HAP-1 (cell line): ENCODE results near the gene CIB4.
"Not testable (repeated sequence)": the region's sequence is repeated elsewhere in the genome, so short reads cannot be mapped to it uniquely, and the experiment has no call there.

ENCODE experiments used
- DNase-seq, 2 experiments: peaks; one replicate each; pipeline ENCODE4 v3.0.0-alpha.2; 2016 to 2020; ENCODE audit warnings: low spot score in 2 of 2
- H3K27me3 ChIP-seq: fragments of 250-450 bp; sonication (Bioruptor Pico); 2 replicates; pipeline ENCODE4 v1.5.1; 2020; ENCODE audit warnings: low read depth, mild to moderate bottlenecking, moderate library complexity
- H3K36me3 ChIP-seq: fragments of 250-450 bp; sonication (Bioruptor Pico); replicated peaks from 2 replicates; pipeline ENCODE4 v1.5.1; 2020; ENCODE audit warnings: mild to moderate bottlenecking
- H3K4me1 ChIP-seq: fragments of 250-450 bp; sonication (Bioruptor Pico); 2 replicates; pipeline ENCODE4 v1.5.1; 2020; ENCODE audit warnings: mild to moderate bottlenecking
- H3K4me3 ChIP-seq: fragments of 250-450 bp; sonication (Bioruptor Pico); 2 replicates; pipeline ENCODE4 v1.5.1; 2020; ENCODE audit warnings: mild to moderate bottlenecking, moderate library complexity
- H3K9me3 ChIP-seq: fragments of 250-450 bp; sonication (Bioruptor Pico); 2 replicates; pipeline ENCODE4 v1.5.1; 2020; ENCODE audit warnings: mild to moderate bottlenecking, moderate library complexity
- in situ Hi-C: fragments of 300-500 bp; cut with MboI; formaldehyde crosslinking; loops from 3 replicates; pipeline ENCODE4 v1.14.3; 2020; ENCODE audit warnings: low sequenced_read_pairs, inconsistent platforms, mixed read lengths

CIB4 gene

DNA sequence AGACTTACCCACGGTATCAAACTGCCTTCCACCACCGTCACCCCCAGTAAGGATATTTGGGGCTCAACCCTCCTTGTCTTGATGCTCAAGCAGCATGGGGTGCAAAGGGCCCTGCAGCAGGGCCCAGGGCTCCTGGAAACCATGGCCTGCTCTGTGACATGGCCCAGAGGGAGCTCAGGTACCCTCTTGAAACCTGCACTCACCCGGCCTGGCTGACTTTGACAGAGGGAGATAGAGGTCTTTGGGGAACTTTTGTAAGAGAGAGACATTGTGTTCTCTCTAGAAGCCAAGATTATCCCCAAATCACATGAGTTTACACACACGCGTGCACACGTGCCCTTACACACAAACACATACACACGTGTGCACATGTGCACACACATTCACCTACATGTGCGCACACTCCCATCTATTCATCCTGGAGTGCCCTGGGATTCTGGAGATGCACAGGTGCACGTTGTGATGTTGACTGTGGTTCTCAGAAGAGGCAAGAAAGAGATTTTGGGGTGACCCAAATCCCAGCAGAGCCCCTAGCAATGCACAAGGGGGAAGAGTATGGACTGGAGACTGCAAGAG, 31.7 kb upstream of the CIB4 start:
- H3K4me3 ChIP-seq: no peak overlapping the region
- H3K4me1 ChIP-seq: no peaks in the 10 kb centered on the region
- H3K27me3 ChIP-seq: peaks cover 24% of the 10 kb centered on the region
- in situ Hi-C loops: no loop called here
- no peaks in the 10 kb centered on the region for H3K36me3 ChIP-seq
- 0 out of 2 replicates have a peak, but pooled peaks cover 3% of the 10 kb centered on the region for H3K9me3 ChIP-seq
- DNase-seq: no peak

GRCh38 chr2:26672112-26672817, 31.1 kb upstream of the CIB4 start:
- in situ Hi-C loops: no loop called here
- Histone ChIP-seq H3K9me3 (no peaks in the 10 kb centered on the region), H3K27me3 (peaks cover 21% of the 10 kb centered on the region), H3K36me3 (no peaks in the 10 kb centered on the region), H3K4me3 (no peak overlapping the region), H3K4me1 (no peaks in the 10 kb centered on the region)
- no peak for DNase-seq

DNA sequence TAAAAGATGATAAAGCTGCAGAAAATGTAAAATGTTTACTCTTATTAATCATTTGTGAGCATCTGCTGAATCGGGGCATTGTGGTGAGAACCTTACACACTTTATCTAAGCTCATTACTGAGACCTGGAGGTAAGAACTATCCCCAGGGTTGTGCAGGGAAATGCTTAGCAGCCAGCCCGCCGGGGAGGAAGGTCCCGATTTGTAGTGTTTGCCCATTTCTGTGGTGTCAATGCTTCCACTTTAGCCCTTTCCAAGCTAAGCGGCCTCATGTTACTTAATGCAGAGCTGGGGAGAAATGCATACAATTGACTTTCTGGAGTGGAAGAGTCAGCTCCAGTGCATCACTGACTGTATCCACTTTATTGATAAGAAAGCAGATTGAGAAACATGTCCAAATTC, 30.5 kb upstream of the CIB4 start:
- Histone ChIP-seq H3K36me3 (no peaks in the 10 kb centered on the region), H3K4me1 (no peaks in the 10 kb centered on the region), H3K27me3 (peaks cover 21% of the 10 kb centered on the region), H3K9me3 (no peaks in the 10 kb centered on the region), H3K4me3 (no peak overlapping the region)
- in situ Hi-C loops: no loop called here
- no peak for DNase-seq

- no peaks in the 10 kb centered on the region for H3K36me3 ChIP-seq
- DNase-seq: no peak
- H3K4me3 ChIP-seq: no peak overlapping the region
- in situ Hi-C loops: no loop called here
- H3K4me1 ChIP-seq: no peaks in the 10 kb centered on the region
- no peaks in the 10 kb centered on the region for H3K9me3 ChIP-seq
- H3K27me3 ChIP-seq: peaks cover 21% of the 10 kb centered on the region
These were observed 29.8 kb upstream of the CIB4 start for GRCh38 chr2:26670931-26671460.

DNA sequence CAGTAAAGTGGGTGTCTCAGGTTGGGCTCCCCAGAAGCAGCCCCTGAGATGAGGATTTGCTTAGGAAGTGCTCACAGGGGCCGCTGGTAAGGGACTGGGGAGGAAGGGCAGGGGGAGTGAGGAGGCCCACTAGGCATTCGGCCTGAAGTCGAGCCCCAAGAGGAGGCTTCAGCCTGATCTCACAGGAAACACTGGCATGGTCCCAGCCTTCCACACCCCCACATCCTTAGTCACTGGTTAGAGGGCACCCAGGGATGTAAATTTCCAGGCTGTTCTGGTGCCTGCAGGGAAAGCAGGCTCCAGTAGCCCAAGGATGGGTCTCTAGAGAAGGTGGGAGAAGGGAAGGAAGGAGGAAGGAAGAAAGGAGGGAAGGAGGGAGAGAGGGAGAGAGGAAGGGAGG, 29.0 kb upstream of the CIB4 start:
- H3K4me3 ChIP-seq: no peak overlapping the region
- in situ Hi-C loops: no loop called here
- no peak for DNase-seq
- no peaks in the 10 kb centered on the region for H3K36me3 ChIP-seq
- no peaks in the 10 kb centered on the region for H3K4me1 ChIP-seq
- peaks cover 21% of the 10 kb centered on the region for H3K27me3 ChIP-seq
- no peaks in the 10 kb centered on the region for H3K9me3 ChIP-seq

DNA sequence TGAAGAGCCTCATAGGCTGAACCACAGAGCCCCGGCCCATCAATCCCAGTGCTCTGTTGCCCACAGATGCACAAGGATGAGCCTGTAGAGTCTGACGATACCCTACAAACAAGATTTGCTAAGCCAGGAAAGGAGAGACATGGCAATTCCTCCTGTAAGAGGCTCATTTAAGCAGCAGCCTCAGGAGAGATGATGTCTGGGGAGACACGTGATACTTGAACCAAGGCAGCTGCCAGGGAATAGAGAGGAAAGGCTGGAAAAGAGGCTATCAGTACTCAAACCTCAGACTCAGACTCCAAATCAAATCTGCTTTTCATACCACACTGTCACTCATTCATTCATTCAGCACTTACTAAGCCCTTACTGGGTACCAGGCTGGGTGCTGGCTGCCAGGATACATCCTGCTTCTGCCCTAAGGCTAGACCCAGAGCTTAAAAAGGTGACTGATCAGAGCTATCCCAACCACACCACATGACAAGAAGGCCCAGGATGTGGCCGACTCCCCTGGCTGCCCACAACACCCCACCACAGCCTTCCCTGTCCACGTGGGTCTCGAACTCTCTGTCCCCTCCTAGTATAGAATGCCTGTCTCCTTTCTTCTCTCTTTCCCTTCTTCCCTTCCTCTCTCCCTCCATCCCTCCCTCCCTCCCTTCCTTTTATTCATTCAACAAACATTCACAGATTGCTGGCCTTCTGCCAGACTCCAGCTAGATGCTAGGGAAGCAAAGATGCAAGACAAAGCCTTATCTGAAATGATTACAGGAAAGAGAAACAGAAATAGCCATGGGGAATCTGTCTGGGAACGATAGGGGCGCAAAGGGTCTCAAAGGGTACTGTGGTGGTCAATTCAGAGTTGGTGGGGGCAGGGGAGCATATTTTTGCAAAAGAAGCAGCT, 27.9 kb upstream of the CIB4 start:
- in situ Hi-C loops: no loop called here
- Histone ChIP-seq H3K27me3 (peaks cover 23% of the 10 kb centered on the region), H3K9me3 (no peaks in the 10 kb centered on the region), H3K4me1 (no peaks in the 10 kb centered on the region), H3K4me3 (no peak overlapping the region), H3K36me3 (no peaks in the 10 kb centered on the region)
- DNase-seq: no peak

- Histone ChIP-seq H3K9me3 (no peaks in the 10 kb centered on the region), H3K4me1 (no peaks in the 10 kb centered on the region), H3K27me3 (peaks cover 23% of the 10 kb centered on the region), H3K36me3 (no peaks in the 10 kb centered on the region), H3K4me3 (no peak overlapping the region)
- no peak for DNase-seq
- in situ Hi-C loops: no loop called here
These were observed 26.9 kb upstream of the CIB4 start for GRCh38 chr2:26668041-26668440.

DNA sequence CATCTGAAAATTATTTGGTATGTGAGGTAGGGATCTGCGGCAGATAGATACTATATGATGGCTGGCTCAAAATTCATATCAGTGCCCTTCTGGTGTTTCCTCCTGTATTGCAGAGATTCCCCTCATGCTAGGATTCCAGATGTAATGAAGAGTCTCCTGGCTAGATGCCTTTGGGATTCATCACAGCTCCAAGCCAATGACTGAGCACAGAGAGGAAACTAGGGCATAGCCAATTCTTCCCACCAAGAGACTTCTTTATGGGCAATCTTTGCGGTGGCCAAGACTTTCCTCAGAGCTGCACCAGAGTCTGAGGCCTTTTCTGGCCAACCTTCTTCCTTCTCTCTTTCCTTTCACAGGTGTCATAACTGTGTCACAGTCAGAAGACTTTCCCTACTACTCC, 25.5 kb upstream of the CIB4 start:
- Histone ChIP-seq H3K4me3 (no peak overlapping the region), H3K27me3 (peaks cover 14% of the 10 kb centered on the region), H3K4me1 (no peaks in the 10 kb centered on the region), H3K36me3 (no peaks in the 10 kb centered on the region), H3K9me3 (no peaks in the 10 kb centered on the region)
- DNase-seq: no peak
- in situ Hi-C loops: no loop called here

- H3K9me3 ChIP-seq, in situ Hi-C loops, H3K27me3 ChIP-seq, H3K4me3 ChIP-seq, H3K4me1 ChIP-seq, DNase-seq, H3K36me3 ChIP-seq: not testable (repeated sequence)
These were observed 24.1 kb upstream of the CIB4 start for GRCh38 chr2:26665296-26665695.

DNA sequence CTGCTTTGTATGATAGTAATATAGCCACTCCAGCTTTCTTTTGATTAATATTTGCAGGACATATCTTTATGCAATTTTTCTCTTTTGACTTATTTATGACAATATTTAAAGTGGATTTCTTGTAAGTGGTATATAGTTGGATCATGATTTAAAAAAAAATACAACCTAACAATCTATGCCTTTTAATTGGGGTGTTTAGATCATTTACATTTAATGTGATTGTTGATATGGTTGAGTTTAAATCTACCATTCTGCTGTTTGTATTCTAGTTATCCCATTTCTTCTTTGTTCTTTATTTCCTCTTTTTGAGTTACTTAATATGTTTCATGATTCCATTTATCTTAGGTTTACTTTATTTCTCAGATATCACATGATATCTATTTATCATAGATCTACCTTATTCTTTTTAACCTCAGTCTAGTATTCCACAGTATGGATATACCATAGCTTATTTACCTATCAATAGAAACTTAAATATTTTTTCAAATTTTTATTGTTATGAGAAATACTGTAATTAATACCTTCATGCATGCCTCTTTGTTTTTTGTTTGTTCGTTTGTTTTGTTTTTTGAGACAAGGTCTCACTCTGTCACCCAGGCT, 19.3 kb upstream of the CIB4 start:
- Histone ChIP-seq H3K4me3 (no peak overlapping the region), H3K36me3 (no peaks in the 10 kb centered on the region), H3K9me3 (no peaks in the 10 kb centered on the region), H3K27me3 (peaks cover 2% of the 10 kb centered on the region; the same call in 1 of the 2 replicates), H3K4me1 (no peaks in the 10 kb centered on the region)
- in situ Hi-C loops: no loop called here
- no peak for DNase-seq

- peaks cover 2% of the 10 kb centered on the region; the same call in 1 of the 2 replicates for H3K27me3 ChIP-seq
- H3K9me3 ChIP-seq: no peaks in the 10 kb centered on the region
- no peaks in the 10 kb centered on the region for H3K4me1 ChIP-seq
- in situ Hi-C loops: no loop called here
- no peak for DNase-seq
- no peaks in the 10 kb centered on the region for H3K36me3 ChIP-seq
- H3K4me3 ChIP-seq: no peak overlapping the region
These were observed 17.7 kb upstream of the CIB4 start for GRCh38 chr2:26658691-26659346.

DNA sequence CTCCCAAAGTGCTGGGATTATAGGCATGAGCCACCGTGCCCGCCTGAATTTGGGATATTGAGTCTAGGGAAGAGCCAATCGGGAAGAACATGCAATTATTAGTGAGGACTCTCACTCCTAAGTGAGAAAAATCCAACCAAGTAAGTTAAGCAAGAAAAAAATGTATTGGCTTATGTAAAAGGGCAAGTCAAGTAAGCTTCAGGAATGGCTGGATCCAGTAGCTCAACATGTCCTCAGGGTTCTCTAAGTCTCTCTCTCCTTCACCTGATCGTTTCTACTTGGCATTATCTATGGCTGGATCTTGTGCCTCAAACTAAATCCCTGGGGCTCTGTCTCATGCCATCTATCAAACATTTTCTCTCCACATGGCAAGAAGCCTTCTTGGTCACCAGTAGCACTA, 16.1 kb upstream of the CIB4 start:
- H3K36me3 ChIP-seq: no peaks in the 10 kb centered on the region
- no peak for DNase-seq
- H3K4me1 ChIP-seq: no peaks in the 10 kb centered on the region
- H3K4me3 ChIP-seq: no peak overlapping the region
- in situ Hi-C loops: no loop called here
- peaks cover 2% of the 10 kb centered on the region; the same call in 1 of the 2 replicates for H3K27me3 ChIP-seq
- H3K9me3 ChIP-seq: no peaks in the 10 kb centered on the region

GRCh38 chr2:26655611-26656195, 14.5 kb upstream of the CIB4 start:
- Histone ChIP-seq H3K9me3 (no peaks in the 10 kb centered on the region), H3K4me1 (no peaks in the 10 kb centered on the region), H3K4me3 (no peak overlapping the region), H3K27me3 (peaks cover 2% of the 10 kb centered on the region; the same call in 1 of the 2 replicates), H3K36me3 (no peaks in the 10 kb centered on the region)
- in situ Hi-C loops: no loop called here
- DNase-seq: no peak
